HCT116 (cell line): ENCODE measurements around the gene UMAD1. TPM values are rescaled to one million over a fixed set of nuclear protein-coding genes. Genes with fewer than 3 reads are reported as not detected.

Experiments used
- ATAC-seq: fragments of 200-7000 bp; cut with Tn5 transposase; 2 replicates; pipeline ENCODE4 v1.9.1; 2020; ENCODE audit warnings: mild to moderate bottlenecking, moderate library complexity
- BruUV-seq: library from RNA; stranded (reverse); fragments of 400-500 nt; replicated peaks from 2 replicates; lab custom pipeline; 2021; lab: Mats Ljungman, UMichigan
- CTCF ChIA-PET: fragments of 300-600 bp; sonication (Branson Sonifier 250); formaldehyde crosslinking; loops from one replicate; lab custom pipeline; 2021; ENCODE audit warnings: antibody characterized with exemption; lab: Charles Lee
- POLR2A ChIA-PET: fragments of 300-600, 350-600 bp; sonication (Branson Sonifier 250); formaldehyde crosslinking; loops from one replicate; lab custom pipeline; 2021; ENCODE audit warnings: antibody characterized with exemption; lab: Charles Lee
- RAD21 ChIA-PET, 2 experiments: fragments of 300-600 bp; sonication (Branson Sonifier 250); formaldehyde crosslinking; loops; one replicate each; lab custom pipeline; 2023; ENCODE audit warnings: low total read pairs in 2 of 2; ENCODE audit not compliant: uncharacterized antibody in 2 of 2, unreplicated experiment in 2 of 2, low non-redundant PET in 1 of 2; lab: Charles Lee
- DNase-seq: peaks from one replicate; pipeline ENCODE4 v3.0.0-alpha.2; 2010; ENCODE audit warnings: low read depth, low spot score
- H2AFZ ChIP-seq: fragments of 200-600 bp; shearing (Covaris generic), sonication (generic); 2 replicates; pipeline ENCODE4 v1.6.1; 2017; ENCODE audit warnings: low read depth, mixed run types, mixed read lengths, antibody characterized with exemption, low read length; ENCODE audit not compliant: poor library complexity, severe bottlenecking
- H3K27ac ChIP-seq: 2 replicates; pipeline ENCODE4 v1.5.1; 2012; ENCODE audit warnings: low read depth, low read length
- H3K27me3 ChIP-seq: fragments of 200-600 bp; sonication (generic); 2 replicates; pipeline ENCODE4 v1.6.1; 2016; ENCODE audit warnings: mixed run types, low read length, mixed read lengths; ENCODE audit not compliant: insufficient read depth
- H3K36me3 ChIP-seq, 2 experiments: fragments of 200-500 bp in 1 of 2; fragments of 200-600 bp in 1 of 2; sonication (Bioruptor generic) in 1 of 2; sonication (generic) in 1 of 2; 2 replicates each; pipeline versions ENCODE4 v1.5.1 to v1.6.1; 2014 to 2016; ENCODE audit warnings: low read length in 2 of 2, inconsistent platforms in 1 of 2, mixed read lengths in 1 of 2, mixed run types in 1 of 2; ENCODE audit not compliant: insufficient read depth in 2 of 2, control insufficient read depth in 1 of 2
- H3K4me1 ChIP-seq, 2 experiments: fragments of 200-600 bp in 1 of 2; sonication (generic) in 1 of 2; 2 replicates each; pipeline versions ENCODE4 v1.5.1 to v1.6.1; 2012 to 2017; ENCODE audit warnings: low read length in 2 of 2, inconsistent platforms in 1 of 2, mild to moderate bottlenecking in 1 of 2, mixed read lengths in 1 of 2, mixed run types in 1 of 2, moderate library complexity in 1 of 2; ENCODE audit not compliant: insufficient read depth in 2 of 2, control insufficient read depth in 1 of 2
- H3K4me2 ChIP-seq: fragments of 200-600 bp; sonication (generic); 2 replicates; pipeline ENCODE4 v1.6.1; 2017; ENCODE audit warnings: mixed run types, low read length, mixed read lengths
- H3K4me3 ChIP-seq, 2 experiments: fragments of 200-600 bp in 1 of 2; sonication (generic) in 1 of 2; replicated peaks in 1 of 2; 2 replicates each; pipeline ENCODE4 v1.5.1; 2011 to 2016; ENCODE audit warnings: low read length in 2 of 2, control low read depth in 1 of 2, low read depth in 1 of 2, mild to moderate bottlenecking in 1 of 2, mixed read lengths in 1 of 2, mixed run types in 1 of 2
- H3K79me2 ChIP-seq: fragments of 200-600 bp; sonication (generic); 2 replicates; pipeline ENCODE4 v1.6.1; 2017; ENCODE audit warnings: mild to moderate bottlenecking, mixed run types, low read length, moderate library complexity, mixed read lengths; ENCODE audit not compliant: insufficient read depth
- H3K9ac ChIP-seq: fragments of 200-600 bp; sonication (generic); 2 replicates; pipeline ENCODE4 v1.6.1; 2016; ENCODE audit warnings: low read length, mixed read lengths
- H3K9me2 ChIP-seq: fragments of 200-600 bp; sonication (generic), shearing (Covaris generic); 2 replicates; pipeline ENCODE4 v1.6.1; 2017; ENCODE audit warnings: mixed run types, mild to moderate bottlenecking, moderate library complexity; ENCODE audit not compliant: insufficient read depth
- H3K9me3 ChIP-seq, 2 experiments: fragments of 200-500 bp in 1 of 2; fragments of 200-600 bp in 1 of 2; sonication (Bioruptor generic) in 1 of 2; sonication (generic) in 1 of 2; 2 replicates each; pipeline ENCODE4 v1.6.1; 2014 to 2017; ENCODE audit warnings: low read length in 2 of 2, mixed read lengths in 2 of 2, inconsistent platforms in 1 of 2, low read depth in 1 of 2, mild to moderate bottlenecking in 1 of 2, mixed run types in 1 of 2, moderate library complexity in 1 of 2; ENCODE audit not compliant: control insufficient read depth in 1 of 2, insufficient read depth in 1 of 2
- H4K20me1 ChIP-seq: fragments of 200-600 bp; sonication (generic), shearing (Covaris generic); 2 replicates; pipeline ENCODE4 v1.6.1; 2017; ENCODE audit warnings: mixed run types, mild to moderate bottlenecking, moderate library complexity; ENCODE audit not compliant: insufficient read depth
- JUND ChIP-seq: IDR thresholded peaks from 2 replicates; pipeline ENCODE4 v1.6.1; 2012
- MAX ChIP-seq: IDR thresholded peaks from 2 replicates; pipeline ENCODE4 v1.6.1; 2012
- POLR2A ChIP-seq: IDR thresholded peaks from 2 replicates; pipeline ENCODE4 v1.7.0; 2011; ENCODE audit warnings: borderline replicate concordance; ENCODE audit not compliant: insufficient read depth, insufficient read length; ENCODE audit errors: extremely low read depth
- SP1 ChIP-seq: IDR thresholded peaks from 2 replicates; pipeline ENCODE4 v1.6.1; 2012; ENCODE audit warnings: low read depth
- TCF7L2 ChIP-seq: IDR thresholded peaks from 2 replicates; pipeline ENCODE4 v1.7.0; 2011; ENCODE audit warnings: borderline replicate concordance, inconsistent platforms; ENCODE audit not compliant: insufficient read depth, insufficient read length; ENCODE audit errors: extremely low read depth
- YY1 ChIP-seq: IDR thresholded peaks from 2 replicates; pipeline ENCODE4 v1.6.1; 2011; ENCODE audit warnings: low read length, low read depth, moderate library complexity, mild to moderate bottlenecking; ENCODE audit not compliant: insufficient replicate concordance; ENCODE audit errors: extremely low read depth
- ZFX ChIP-seq: fragments of 450-650 bp; IDR thresholded peaks from 2 replicates; pipeline ENCODE4 v1.6.1; 2017
- intact Hi-C: fragments of 100-400 bp; cut with micrococcal nuclease; formaldehyde crosslinking; loops from 2 replicates; pipeline ENCODE4 v1.10.0; 2022
- total RNA-seq: library from RNA; stranded (reverse); gene quantifications from one replicate; pipeline ENCODE4 v1.2.1, GENCODE V29; 2021; ENCODE audit not compliant: unreplicated experiment
- TF ChIP-seq, protein P1 (sequence below): IDR thresholded peaks from 2 replicates; pipeline ENCODE4 v1.6.1; 2012; ENCODE audit warnings: low read depth

Gene UMAD1
- total RNA-seq, 1 experiment from 2014 or later = 12.7 TPM

GRCh38 chr7:7698930-7699329, 58.4 kb downstream of the UMAD1 start:
- H3K4me3 ChIP-seq = no peak overlapping the region
- ChIA-PET POLR2A (no interaction called here), RAD21 (no interaction called here), CTCF (no interaction called here)
- no peak overlapping the region for H3K27ac ChIP-seq
- no peaks in the 10 kb centered on the region for H3K79me2 ChIP-seq
- no peaks in the 10 kb centered on the region for H3K9me3 ChIP-seq
- intact Hi-C loops = no loop called here
- H2AFZ ChIP-seq = no peak overlapping the region
- no peak overlapping the region for H3K4me2 ChIP-seq
- no peaks in the 10 kb centered on the region for H4K20me1 ChIP-seq
- H3K4me1 ChIP-seq = peaks cover 25 to 40% of the 10 kb centered on the region in 2 experiments
- DNase-seq = no peak
- no peaks in the 10 kb centered on the region for H3K9me2 ChIP-seq
- H3K9ac ChIP-seq = no peak overlapping the region
- H3K27me3 ChIP-seq = no peaks in the 10 kb centered on the region
- BruUV-seq = no TSS peak
- H3K36me3 ChIP-seq = no peaks in the 10 kb centered on the region
- TF ChIP-seq YY1 = no peak
- TF ChIP-seq MAX = no peak
- TF ChIP-seq JUND = no peak
- TF ChIP-seq ZFX = no peak
- TF ChIP-seq, protein P1, sequence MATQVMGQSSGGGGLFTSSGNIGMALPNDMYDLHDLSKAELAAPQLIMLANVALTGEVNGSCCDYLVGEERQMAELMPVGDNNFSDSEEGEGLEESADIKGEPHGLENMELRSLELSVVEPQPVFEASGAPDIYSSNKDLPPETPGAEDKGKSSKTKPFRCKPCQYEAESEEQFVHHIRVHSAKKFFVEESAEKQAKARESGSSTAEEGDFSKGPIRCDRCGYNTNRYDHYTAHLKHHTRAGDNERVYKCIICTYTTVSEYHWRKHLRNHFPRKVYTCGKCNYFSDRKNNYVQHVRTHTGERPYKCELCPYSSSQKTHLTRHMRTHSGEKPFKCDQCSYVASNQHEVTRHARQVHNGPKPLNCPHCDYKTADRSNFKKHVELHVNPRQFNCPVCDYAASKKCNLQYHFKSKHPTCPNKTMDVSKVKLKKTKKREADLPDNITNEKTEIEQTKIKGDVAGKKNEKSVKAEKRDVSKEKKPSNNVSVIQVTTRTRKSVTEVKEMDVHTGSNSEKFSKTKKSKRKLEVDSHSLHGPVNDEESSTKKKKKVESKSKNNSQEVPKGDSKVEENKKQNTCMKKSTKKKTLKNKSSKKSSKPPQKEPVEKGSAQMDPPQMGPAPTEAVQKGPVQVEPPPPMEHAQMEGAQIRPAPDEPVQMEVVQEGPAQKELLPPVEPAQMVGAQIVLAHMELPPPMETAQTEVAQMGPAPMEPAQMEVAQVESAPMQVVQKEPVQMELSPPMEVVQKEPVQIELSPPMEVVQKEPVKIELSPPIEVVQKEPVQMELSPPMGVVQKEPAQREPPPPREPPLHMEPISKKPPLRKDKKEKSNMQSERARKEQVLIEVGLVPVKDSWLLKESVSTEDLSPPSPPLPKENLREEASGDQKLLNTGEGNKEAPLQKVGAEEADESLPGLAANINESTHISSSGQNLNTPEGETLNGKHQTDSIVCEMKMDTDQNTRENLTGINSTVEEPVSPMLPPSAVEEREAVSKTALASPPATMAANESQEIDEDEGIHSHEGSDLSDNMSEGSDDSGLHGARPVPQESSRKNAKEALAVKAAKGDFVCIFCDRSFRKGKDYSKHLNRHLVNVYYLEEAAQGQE = no peak
- TF ChIP-seq POLR2A = no peak
- no peak for TF ChIP-seq TCF7L2
- no peak for TF ChIP-seq SP1
- ATAC-seq = no peak
